Esophagus squamous epithelium (tissue), 4 donors: ENCODE data around the gene TSKU.

Source experiments
- CTCF ChIP-seq, 6 experiments: fragments of 450-650 bp in 4 of 6; fragments of 200-600 bp in 2 of 6; sonication (generic) in 2 of 6; IDR thresholded peaks; one replicate each; pipeline ENCODE4 v1.5.1; 2016 to 2019; ENCODE audit warnings: antibody characterized with exemption in 6 of 6, mild to moderate bottlenecking in 4 of 6, moderate library complexity in 4 of 6
- POLR2A ChIP-seq, 4 donors: fragments of 450-650 bp; IDR thresholded peaks; one replicate each; pipeline ENCODE4 v1.6.1; 2017; ENCODE audit warnings: antibody characterized with exemption in 4 of 4, mild to moderate bottlenecking in 4 of 4, moderate library complexity in 3 of 4

GRCh38 chr11:76814414-76814813 lies 31.3 kb downstream of the TSKU start:
- TF ChIP-seq CTCF (IDR thresholded peaks at IDR 0.05) = no peak
- TF ChIP-seq POLR2A (IDR thresholded peaks at IDR 0.05) = no peak
